SK-N-SH treated with all-trans-retinoic acid at 6 μM for 48 hours (cell line): ENCODE results near the gene BRPF1.

Source experiments
- ATAC-seq: fragments of 200-7000 bp; cut with Tn5 transposase; 3 replicates; pipeline ENCODE4 v1.9.1; 2020; ENCODE audit warnings: mild to moderate bottlenecking, moderate library complexity
- ARNTL ChIP-seq: fragments of 450-650 bp; formaldehyde crosslinking; IDR thresholded peaks from 2 replicates; pipeline ENCODE4 v1.5.0; 2020; ENCODE audit warnings: low read depth, mild to moderate bottlenecking, moderate library complexity, borderline replicate concordance
- BACH2 ChIP-seq: fragments of 250-450 bp; sonication (Bioruptor Pico); IDR thresholded peaks from 2 replicates; pipeline ENCODE4 v1.9.0; 2021; ENCODE audit warnings: mild to moderate bottlenecking, borderline replicate concordance
- CREB5 ChIP-seq: fragments of 250-450 bp; sonication (Bioruptor Pico); IDR thresholded peaks from 2 replicates; pipeline ENCODE4 v1.5.1; 2020; ENCODE audit warnings: low read depth, mild to moderate bottlenecking, moderate library complexity
- CSDC2 ChIP-seq: fragments of 250-450 bp; sonication (Bioruptor Pico); IDR thresholded peaks from 2 replicates; pipeline ENCODE4 v1.5.0; 2020; ENCODE audit warnings: mild to moderate bottlenecking, moderate library complexity
- CSRNP3 ChIP-seq: fragments of 250-450 bp; sonication (Bioruptor Pico); IDR thresholded peaks from 2 replicates; pipeline ENCODE4 v1.5.1; 2021; ENCODE audit warnings: mild to moderate bottlenecking, moderate library complexity
- ESRRG ChIP-seq: fragments of 250-450 bp; sonication (Bioruptor Pico); IDR thresholded peaks from 2 replicates; pipeline ENCODE4 v1.6.1; 2021; ENCODE audit warnings: mild to moderate bottlenecking
- GLIS3 ChIP-seq: fragments of 250-450 bp; sonication (Bioruptor Pico); IDR thresholded peaks from 2 replicates; pipeline ENCODE4 v1.5.0; 2020; ENCODE audit warnings: mild to moderate bottlenecking, moderate library complexity
- OSR1 ChIP-seq: fragments of 250-450 bp; sonication (Bioruptor Pico); IDR thresholded peaks from 2 replicates; pipeline ENCODE4 v1.8.0; 2022; ENCODE audit warnings: moderate library complexity, mild to moderate bottlenecking, inconsistent platforms
- PATZ1 ChIP-seq: fragments of 250-450 bp; sonication (Bioruptor Pico); IDR thresholded peaks from 2 replicates; pipeline ENCODE4 v1.8.0; 2020; ENCODE audit warnings: mild to moderate bottlenecking, moderate library complexity, borderline replicate concordance
- POU6F1 ChIP-seq: fragments of 250-450 bp; sonication (Bioruptor Pico); IDR thresholded peaks from 2 replicates; pipeline ENCODE4 v1.8.0; 2021; ENCODE audit warnings: low read depth, mild to moderate bottlenecking, moderate library complexity, borderline replicate concordance
- PPARA ChIP-seq: fragments of 250-450 bp; sonication (Bioruptor Pico); IDR thresholded peaks from 2 replicates; pipeline ENCODE4 v1.5.0; 2020; ENCODE audit warnings: mild to moderate bottlenecking, borderline replicate concordance
- RARB ChIP-seq: fragments of 250-450 bp; sonication (Bioruptor Pico); IDR thresholded peaks from 2 replicates; pipeline ENCODE4 v1.8.0; 2021; ENCODE audit warnings: mild to moderate bottlenecking, moderate library complexity
- SNAI2 ChIP-seq: fragments of 250-450 bp; sonication (Bioruptor Pico); IDR thresholded peaks from 2 replicates; pipeline ENCODE4 v1.5.0; 2020; ENCODE audit warnings: mild to moderate bottlenecking, moderate library complexity
- TCF4 ChIP-seq: fragments of 250-450 bp; sonication (Bioruptor Pico); IDR thresholded peaks from 2 replicates; pipeline ENCODE4 v1.8.0; 2021; ENCODE audit warnings: mild to moderate bottlenecking, moderate library complexity, borderline replicate concordance
- TOX ChIP-seq: fragments of 250-450 bp; sonication (Bioruptor Pico); IDR thresholded peaks from 2 replicates; pipeline ENCODE4 v1.8.0; 2021; ENCODE audit warnings: mild to moderate bottlenecking, moderate library complexity, borderline replicate concordance
- TSHZ2 ChIP-seq: fragments of 250-450 bp; sonication (Bioruptor Pico); IDR thresholded peaks from 2 replicates; pipeline ENCODE4 v1.5.0; 2020; ENCODE audit warnings: mild to moderate bottlenecking, moderate library complexity
- ZC3H10 ChIP-seq: fragments of 250-450 bp; sonication (Bioruptor Pico); IDR thresholded peaks from 2 replicates; pipeline ENCODE4 v1.5.1; 2021; ENCODE audit warnings: mild to moderate bottlenecking, moderate library complexity
- ZFP3 ChIP-seq: fragments of 250-450 bp; sonication (Bioruptor Pico); IDR thresholded peaks from 2 replicates; pipeline ENCODE4 v1.5.0; 2020; ENCODE audit warnings: mild to moderate bottlenecking, moderate library complexity
- ZNF565 ChIP-seq: fragments of 450-650 bp; formaldehyde crosslinking; conservative IDR thresholded peaks from 2 replicates; pipeline ENCODE4 v1.5.0; 2020; ENCODE audit warnings: low read depth, mild to moderate bottlenecking, moderate library complexity
- ZNF70 ChIP-seq: fragments of 450-650 bp; formaldehyde crosslinking; IDR thresholded peaks from 2 replicates; pipeline ENCODE4 v1.5.0; 2020; ENCODE audit warnings: mild to moderate bottlenecking, moderate library complexity
- ZNF8 ChIP-seq: fragments of 450-650 bp; formaldehyde crosslinking; IDR thresholded peaks from 2 replicates; pipeline ENCODE4 v1.5.0; 2020; ENCODE audit warnings: mild to moderate bottlenecking, moderate library complexity

Gene BRPF1

GRCh38 chr3:9747267-9747666 lies 15.7 kb downstream of the BRPF1 start (continued):
- TF ChIP-seq POU6F1: no peak
- TF ChIP-seq ZFP3 (CRISPR knock-in tag): no peak
- no peak for TF ChIP-seq OSR1 (CRISPR knock-in tag)
- TF ChIP-seq ARNTL (CRISPR knock-in tag): no peak

GRCh38 chr3:9748031-9748430 lies 16.5 kb downstream of the BRPF1 start:
- ATAC-seq: no peak
- TF ChIP-seq SNAI2 (no peak), TSHZ2 (CRISPR knock-in tag) (no peak), CSDC2 (no peak), ZNF8 (CRISPR knock-in tag) (no peak), TCF4 (CRISPR knock-in tag) (no peak), RARB (CRISPR knock-in tag) (no peak), BACH2 (CRISPR knock-in tag) (no peak), ZC3H10 (no peak), ESRRG (CRISPR knock-in tag) (no peak), POU6F1 (no peak), ZNF565 (no peak), PPARA (CRISPR knock-in tag) (no peak), PATZ1 (CRISPR knock-in tag) (no peak), ZFP3 (CRISPR knock-in tag) (no peak), CREB5 (CRISPR knock-in tag) (no peak), GLIS3 (CRISPR knock-in tag) (no peak), OSR1 (CRISPR knock-in tag) (no peak), ZNF70 (no peak), ARNTL (CRISPR knock-in tag) (no peak)

- peak; percentile 18 for ATAC-seq
- no peak for TF ChIP-seq ZC3H10
- TF ChIP-seq TOX (CRISPR knock-in tag): no peak
- TF ChIP-seq BACH2 (CRISPR knock-in tag): no peak
- TF ChIP-seq TSHZ2 (CRISPR knock-in tag): no peak
- TF ChIP-seq CSRNP3: no peak
- no peak for TF ChIP-seq PATZ1 (CRISPR knock-in tag)
- no peak for TF ChIP-seq ZNF8 (CRISPR knock-in tag)
- TF ChIP-seq TCF4 (CRISPR knock-in tag): no peak
- TF ChIP-seq ZFP3 (CRISPR knock-in tag): no peak
- no peak for TF ChIP-seq PPARA (CRISPR knock-in tag)
Measured at GRCh38 chr3:9749296-9749644, 17.7 kb downstream of the BRPF1 start.
